HepG2 (cell line): ENCODE data around the gene DPP8. TPM values are rescaled to one million over a fixed set of nuclear protein-coding genes. Genes with fewer than 3 reads are reported as not detected.

Source experiments
- GLI4 ChIP-seq: sonication (generic); formaldehyde crosslinking; IDR thresholded peaks from 2 replicates; pipeline ENCODE4 v1.5.1; 2020; ENCODE audit warnings: missing genetic modification reagents, mild to moderate bottlenecking, moderate library complexity, borderline replicate concordance
- MYNN ChIP-seq: sonication (generic); formaldehyde crosslinking; IDR thresholded peaks from 2 replicates; pipeline ENCODE4 v1.4.0; 2020; ENCODE audit warnings: mild to moderate bottlenecking, low read depth, missing genetic modification reagents
- NKX3-1 ChIP-seq: sonication (generic); formaldehyde crosslinking; IDR thresholded peaks from 2 replicates; pipeline ENCODE4 v1.5.0; 2020; ENCODE audit warnings: missing genetic modification reagents
- PHF8 ChIP-seq: sonication (generic); formaldehyde crosslinking; IDR thresholded peaks from 2 replicates; pipeline ENCODE4 v1.5.0; 2020; ENCODE audit warnings: missing genetic modification reagents
- REL ChIP-seq: sonication (generic); formaldehyde crosslinking; conservative IDR thresholded peaks from 2 replicates; pipeline ENCODE4 v1.8.0; 2022; ENCODE audit warnings: mild to moderate bottlenecking, missing genetic modification reagents, moderate library complexity
- TERF1 ChIP-seq: sonication (generic); formaldehyde crosslinking; IDR thresholded peaks from 2 replicates; pipeline ENCODE4 v1.8.0; 2022; ENCODE audit warnings: mild to moderate bottlenecking, missing genetic modification reagents, moderate library complexity
- ZBTB14 ChIP-seq: sonication (generic); formaldehyde crosslinking; IDR thresholded peaks from 2 replicates; pipeline ENCODE4 v1.4.0; 2020; ENCODE audit warnings: missing genetic modification reagents
- ZKSCAN5 ChIP-seq: sonication (generic); formaldehyde crosslinking; IDR thresholded peaks from 2 replicates; pipeline ENCODE4 v1.5.1; 2020; ENCODE audit warnings: mild to moderate bottlenecking, missing genetic modification reagents
- ZNF446 ChIP-seq: sonication (generic); formaldehyde crosslinking; IDR thresholded peaks from 2 replicates; pipeline ENCODE4 v1.5.0; 2020; ENCODE audit warnings: mild to moderate bottlenecking, missing genetic modification reagents
- ZNF704 ChIP-seq: sonication (generic); formaldehyde crosslinking; IDR thresholded peaks from 2 replicates; pipeline ENCODE4 v1.8.1; 2023; ENCODE audit warnings: mild to moderate bottlenecking, inconsistent platforms, moderate library complexity, missing genetic modification reagents, borderline replicate concordance
- ZNF788 ChIP-seq: sonication (generic); formaldehyde crosslinking; IDR thresholded peaks from 2 replicates; pipeline ENCODE4 v1.5.0; 2020; ENCODE audit warnings: mild to moderate bottlenecking, missing genetic modification reagents, borderline replicate concordance
- ZSCAN9 ChIP-seq: IDR thresholded peaks from 2 replicates; pipeline ENCODE4 v1.6.1; 2016; ENCODE audit warnings: borderline replicate concordance
- polyA plus RNA-seq, 8 experiments: library from polyadenylated mRNA; depleted of rRNA in 3 of 8; stranded (reverse) in 7 of 8; unstranded in 1 of 8; fragments of >200 nt; fragmentation: Illumina TruSeq in 4 of 8; extraction: Trizol in 4 of 8; gene quantifications; 2 replicates each; pipeline versions ENCODE4 v1.2.1 to v1.2.3, GENCODE V29; 2011 to 2016; ENCODE audit warnings: low read depth in 4 of 8, missing spikeins in 1 of 8, mixed read lengths in 1 of 8; ENCODE audit not compliant: insufficient read depth in 1 of 8
- total RNA-seq, 5 experiments: library from RNA; depleted of rRNA; stranded (reverse); fragments of >200 nt; fragmentation: Illumina TruSeq; extraction: Trizol; gene quantifications; 2 replicates each; pipeline ENCODE4 v1.2.3, GENCODE V29; 2016; ENCODE audit warnings: low read depth in 1 of 5
- TF ChIP-seq, protein P1 (sequence below): sonication (generic); formaldehyde crosslinking; IDR thresholded peaks from 2 replicates; pipeline ENCODE4 v1.4.0; 2020; ENCODE audit warnings: missing genetic modification reagents
- TF ChIP-seq, protein P2 (sequence below): sonication (generic); formaldehyde crosslinking; IDR thresholded peaks from 2 replicates; pipeline ENCODE4 v1.4.0; 2020; ENCODE audit warnings: mild to moderate bottlenecking, missing genetic modification reagents
- TF ChIP-seq, protein P3 (sequence below), 2 experiments: IDR thresholded peaks; 2 replicates each; pipeline ENCODE4 v1.6.1; 2011 to 2012; ENCODE audit warnings: low read length in 2 of 2, borderline replicate concordance in 1 of 2, low read depth in 1 of 2, mild to moderate bottlenecking in 1 of 2, moderate library complexity in 1 of 2

Gene DPP8
- total and polyA plus RNA-seq, 2 of the 13 experiments (the other 11 are each of a cell fraction or from before 2014, with no cell fraction given), result 18.0 to 26.3 TPM

DNA sequence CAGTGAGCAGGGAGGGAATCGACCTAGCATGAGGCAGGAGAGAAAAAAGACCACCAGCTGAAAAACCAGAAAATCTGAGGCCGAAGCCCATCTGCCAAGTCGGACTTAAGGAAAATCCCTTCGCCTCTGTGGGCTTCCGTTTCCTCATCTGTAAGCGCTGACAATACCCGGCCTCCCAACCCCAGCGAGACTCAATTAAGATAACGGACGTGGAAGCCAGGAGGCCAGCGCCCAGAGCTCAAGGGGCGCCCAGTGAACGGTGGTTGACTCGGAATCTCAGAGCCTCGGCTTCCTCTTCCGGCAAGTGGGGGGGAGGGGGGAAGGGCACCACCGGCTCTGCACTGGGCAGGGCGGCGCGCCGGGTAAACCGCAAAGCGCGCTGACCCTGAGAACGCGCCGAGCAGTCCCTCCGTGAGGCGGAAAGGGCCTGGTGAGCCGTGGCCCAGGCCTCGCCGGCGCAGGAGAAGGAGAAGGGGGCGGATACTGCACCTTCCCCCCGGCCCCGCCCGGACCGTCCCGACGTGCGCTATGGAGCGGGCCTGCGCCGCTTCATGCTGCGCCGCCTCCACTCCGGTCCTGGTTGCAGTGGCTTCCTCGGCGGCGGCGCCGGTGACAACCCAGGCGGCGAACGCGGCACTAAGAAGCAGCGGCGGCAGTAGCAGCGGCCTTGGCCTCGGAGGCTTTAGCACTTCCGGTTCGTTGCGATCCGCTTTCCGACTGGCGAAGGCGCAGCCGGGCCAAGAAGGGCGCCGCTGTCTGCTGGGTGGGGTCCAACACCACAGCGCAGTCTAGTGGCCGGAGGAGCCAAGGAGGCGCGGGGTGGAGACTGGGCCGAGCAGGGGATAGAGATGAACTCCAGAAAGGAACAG, at the start of gene DPP8 (continued):
- TF ChIP-seq, protein P1, sequence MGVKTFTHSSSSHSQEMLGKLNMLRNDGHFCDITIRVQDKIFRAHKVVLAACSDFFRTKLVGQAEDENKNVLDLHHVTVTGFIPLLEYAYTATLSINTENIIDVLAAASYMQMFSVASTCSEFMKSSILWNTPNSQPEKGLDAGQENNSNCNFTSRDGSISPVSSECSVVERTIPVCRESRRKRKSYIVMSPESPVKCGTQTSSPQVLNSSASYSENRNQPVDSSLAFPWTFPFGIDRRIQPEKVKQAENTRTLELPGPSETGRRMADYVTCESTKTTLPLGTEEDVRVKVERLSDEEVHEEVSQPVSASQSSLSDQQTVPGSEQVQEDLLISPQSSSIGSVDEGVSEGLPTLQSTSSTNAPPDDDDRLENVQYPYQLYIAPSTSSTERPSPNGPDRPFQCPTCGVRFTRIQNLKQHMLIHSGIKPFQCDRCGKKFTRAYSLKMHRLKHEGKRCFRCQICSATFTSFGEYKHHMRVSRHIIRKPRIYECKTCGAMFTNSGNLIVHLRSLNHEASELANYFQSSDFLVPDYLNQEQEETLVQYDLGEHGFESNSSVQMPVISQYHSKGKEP, result 0 out of 2 replicates have a peak, but pooled peaks have one; percentile 43
- TF ChIP-seq, protein P2, sequence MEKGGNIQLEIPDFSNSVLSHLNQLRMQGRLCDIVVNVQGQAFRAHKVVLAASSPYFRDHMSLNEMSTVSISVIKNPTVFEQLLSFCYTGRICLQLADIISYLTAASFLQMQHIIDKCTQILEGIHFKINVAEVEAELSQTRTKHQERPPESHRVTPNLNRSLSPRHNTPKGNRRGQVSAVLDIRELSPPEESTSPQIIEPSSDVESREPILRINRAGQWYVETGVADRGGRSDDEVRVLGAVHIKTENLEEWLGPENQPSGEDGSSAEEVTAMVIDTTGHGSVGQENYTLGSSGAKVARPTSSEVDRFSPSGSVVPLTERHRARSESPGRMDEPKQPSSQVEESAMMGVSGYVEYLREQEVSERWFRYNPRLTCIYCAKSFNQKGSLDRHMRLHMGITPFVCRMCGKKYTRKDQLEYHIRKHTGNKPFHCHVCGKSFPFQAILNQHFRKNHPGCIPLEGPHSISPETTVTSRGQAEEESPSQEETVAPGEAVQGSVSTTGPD (CRISPR knock-in tag), result no peak
- TF ChIP-seq ZKSCAN5 (CRISPR knock-in tag) (no peak), PHF8 (CRISPR knock-in tag) (peak; percentile 100), NKX3-1 (no peak; the same call in none of the 2 replicates), TERF1 (no peak), ZBTB14 (no peak), ZNF704 (CRISPR knock-in tag) (peak; percentile 54; the same call in 1 of the 2 replicates), ZSCAN9 (CRISPR knock-in tag) (peak; percentile 75), ZNF446 (CRISPR knock-in tag) (no peak), ZNF788 (CRISPR knock-in tag) (peak; percentile 92; the same call in 1 of the 2 replicates), MYNN (CRISPR knock-in tag) (no peak), REL (CRISPR knock-in tag) (no peak), GLI4 (CRISPR knock-in tag) (peak; percentile 96)
- TF ChIP-seq, protein P3, sequence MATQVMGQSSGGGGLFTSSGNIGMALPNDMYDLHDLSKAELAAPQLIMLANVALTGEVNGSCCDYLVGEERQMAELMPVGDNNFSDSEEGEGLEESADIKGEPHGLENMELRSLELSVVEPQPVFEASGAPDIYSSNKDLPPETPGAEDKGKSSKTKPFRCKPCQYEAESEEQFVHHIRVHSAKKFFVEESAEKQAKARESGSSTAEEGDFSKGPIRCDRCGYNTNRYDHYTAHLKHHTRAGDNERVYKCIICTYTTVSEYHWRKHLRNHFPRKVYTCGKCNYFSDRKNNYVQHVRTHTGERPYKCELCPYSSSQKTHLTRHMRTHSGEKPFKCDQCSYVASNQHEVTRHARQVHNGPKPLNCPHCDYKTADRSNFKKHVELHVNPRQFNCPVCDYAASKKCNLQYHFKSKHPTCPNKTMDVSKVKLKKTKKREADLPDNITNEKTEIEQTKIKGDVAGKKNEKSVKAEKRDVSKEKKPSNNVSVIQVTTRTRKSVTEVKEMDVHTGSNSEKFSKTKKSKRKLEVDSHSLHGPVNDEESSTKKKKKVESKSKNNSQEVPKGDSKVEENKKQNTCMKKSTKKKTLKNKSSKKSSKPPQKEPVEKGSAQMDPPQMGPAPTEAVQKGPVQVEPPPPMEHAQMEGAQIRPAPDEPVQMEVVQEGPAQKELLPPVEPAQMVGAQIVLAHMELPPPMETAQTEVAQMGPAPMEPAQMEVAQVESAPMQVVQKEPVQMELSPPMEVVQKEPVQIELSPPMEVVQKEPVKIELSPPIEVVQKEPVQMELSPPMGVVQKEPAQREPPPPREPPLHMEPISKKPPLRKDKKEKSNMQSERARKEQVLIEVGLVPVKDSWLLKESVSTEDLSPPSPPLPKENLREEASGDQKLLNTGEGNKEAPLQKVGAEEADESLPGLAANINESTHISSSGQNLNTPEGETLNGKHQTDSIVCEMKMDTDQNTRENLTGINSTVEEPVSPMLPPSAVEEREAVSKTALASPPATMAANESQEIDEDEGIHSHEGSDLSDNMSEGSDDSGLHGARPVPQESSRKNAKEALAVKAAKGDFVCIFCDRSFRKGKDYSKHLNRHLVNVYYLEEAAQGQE (IDR thresholded peaks at IDR 0.05; ENCODE audit: borderline replicate concordance in 1 of 2, low read depth in 1 of 2, low read length in 2 of 2), result no peak
